HCT116 (cell line): ENCODE data around the gene C3orf85.

ENCODE experiments used
- CEBPB ChIP-seq: IDR thresholded peaks from 2 replicates; pipeline ENCODE4 v1.6.1; 2012; ENCODE audit warnings: low read depth
- EZH2 ChIP-seq: fragments of 200-600 bp; sonication (generic); IDR thresholded peaks from 2 replicates; pipeline ENCODE4 v1.6.1; 2017; ENCODE audit warnings: antibody characterized with exemption, mixed run types
- JUND ChIP-seq: IDR thresholded peaks from 2 replicates; pipeline ENCODE4 v1.6.1; 2012
- POLR2A ChIP-seq: IDR thresholded peaks from 2 replicates; pipeline ENCODE4 v1.7.0; 2011; ENCODE audit warnings: borderline replicate concordance; ENCODE audit not compliant: insufficient read depth, insufficient read length; ENCODE audit errors: extremely low read depth
- POLR2AphosphoS5 ChIP-seq: IDR thresholded peaks from 2 replicates; pipeline ENCODE4 v1.6.1; 2011; ENCODE audit warnings: mild to moderate bottlenecking, low read depth, low read length, moderate library complexity
- SIN3A ChIP-seq: IDR thresholded peaks from 2 replicates; pipeline ENCODE4 v1.6.1; 2012; ENCODE audit warnings: low read depth
- YY1 ChIP-seq: IDR thresholded peaks from 2 replicates; pipeline ENCODE4 v1.6.1; 2011; ENCODE audit warnings: low read length, low read depth, moderate library complexity, mild to moderate bottlenecking; ENCODE audit not compliant: insufficient replicate concordance; ENCODE audit errors: extremely low read depth
- TF ChIP-seq, protein P1 (sequence below), 3 experiments: fragments of 200-600 bp in 1 of 3; sonication (generic) in 1 of 3; IDR thresholded peaks in 2 of 3; conservative IDR thresholded peaks in 1 of 3; 2 replicates each; pipeline ENCODE4 v1.5.1; 2012 to 2017; ENCODE audit warnings: low read depth in 2 of 3, low read length in 2 of 3, antibody characterized with exemption in 1 of 3, borderline replicate concordance in 1 of 3, control low read depth in 1 of 3, mild to moderate bottlenecking in 1 of 3, mixed read lengths in 1 of 3, mixed run types in 1 of 3, moderate library complexity in 1 of 3; ENCODE audit not compliant: insufficient read depth in 1 of 3

DNA sequence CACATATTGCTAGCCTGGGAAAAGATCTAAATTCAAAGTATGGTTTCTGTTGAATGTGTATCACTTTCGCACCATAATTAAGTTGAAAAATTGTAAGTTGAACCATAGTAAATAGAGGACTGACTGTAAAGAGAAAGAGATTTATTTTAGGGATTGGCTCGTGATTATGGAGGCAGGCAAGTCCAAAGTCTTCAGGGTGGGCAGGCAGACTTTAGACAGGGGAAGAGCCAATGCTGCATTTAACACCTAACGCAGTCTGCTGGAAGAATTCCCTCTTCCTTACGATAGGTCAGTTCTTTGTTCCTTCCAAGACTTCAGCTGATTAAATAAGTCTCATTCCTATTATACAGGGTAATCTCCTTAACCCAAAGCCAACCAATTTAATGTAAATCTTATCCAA, 15.8 kb downstream of the C3orf85 start:
- TF ChIP-seq, protein P1, sequence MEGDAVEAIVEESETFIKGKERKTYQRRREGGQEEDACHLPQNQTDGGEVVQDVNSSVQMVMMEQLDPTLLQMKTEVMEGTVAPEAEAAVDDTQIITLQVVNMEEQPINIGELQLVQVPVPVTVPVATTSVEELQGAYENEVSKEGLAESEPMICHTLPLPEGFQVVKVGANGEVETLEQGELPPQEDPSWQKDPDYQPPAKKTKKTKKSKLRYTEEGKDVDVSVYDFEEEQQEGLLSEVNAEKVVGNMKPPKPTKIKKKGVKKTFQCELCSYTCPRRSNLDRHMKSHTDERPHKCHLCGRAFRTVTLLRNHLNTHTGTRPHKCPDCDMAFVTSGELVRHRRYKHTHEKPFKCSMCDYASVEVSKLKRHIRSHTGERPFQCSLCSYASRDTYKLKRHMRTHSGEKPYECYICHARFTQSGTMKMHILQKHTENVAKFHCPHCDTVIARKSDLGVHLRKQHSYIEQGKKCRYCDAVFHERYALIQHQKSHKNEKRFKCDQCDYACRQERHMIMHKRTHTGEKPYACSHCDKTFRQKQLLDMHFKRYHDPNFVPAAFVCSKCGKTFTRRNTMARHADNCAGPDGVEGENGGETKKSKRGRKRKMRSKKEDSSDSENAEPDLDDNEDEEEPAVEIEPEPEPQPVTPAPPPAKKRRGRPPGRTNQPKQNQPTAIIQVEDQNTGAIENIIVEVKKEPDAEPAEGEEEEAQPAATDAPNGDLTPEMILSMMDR (IDR thresholded peaks at IDR 0.05 in 2 of 3, conservative IDR thresholded peaks at IDR 0.05 in 1 of 3; ENCODE audit: borderline replicate concordance in 1 of 3, insufficient read depth in 1 of 3, low read depth in 2 of 3, low read length in 2 of 3) = no peak
- no peak for TF ChIP-seq EZH2
- TF ChIP-seq POLR2AphosphoS5 = no peak
- TF ChIP-seq SIN3A = no peak
- no peak for TF ChIP-seq YY1
- TF ChIP-seq JUND = no peak
- no peak for TF ChIP-seq POLR2A
- no peak for TF ChIP-seq CEBPB
